ENCODE results near the gene HS3ST1. TPM values are rescaled to one million over a fixed set of nuclear protein-coding genes. Genes with fewer than 3 reads are reported as not detected.

Gene HS3ST1
- total RNA-seq, result 18.7 TPM

GRCh38 chr4:11428231-11428898 lies at the start of gene HS3ST1:
Gene HS3ST1, minus strand, starts transcription at chr4:11428894. Its CDS starts 28,889 bp downstream, at chr4:11400005.
- peak; percentile 21 for ATAC-seq

- ATAC-seq, result no peak
These were observed 47.2 kb upstream of the HS3ST1 start for GRCh38 chr4:11475871-11476270.

- peak; percentile 49 for ATAC-seq
These were observed 45.5 kb upstream of the HS3ST1 start for GRCh38 chr4:11474146-11474545.

GRCh38 chr4:11472535-11472934 lies 43.8 kb upstream of the HS3ST1 start:
- ATAC-seq, result no peak

GRCh38 chr4:11471618-11472017 lies 42.9 kb upstream of the HS3ST1 start:
- ATAC-seq, result peak; percentile 70

- ATAC-seq, result no peak
These were observed 42.4 kb upstream of the HS3ST1 start for GRCh38 chr4:11471046-11471441.

- ATAC-seq, result peak; percentile 73
These were observed 41.8 kb upstream of the HS3ST1 start for GRCh38 chr4:11470438-11471045.

GRCh38 chr4:11469650-11470437 lies 41.1 kb upstream of the HS3ST1 start:
- ATAC-seq, result no peak

- ATAC-seq, result peak; percentile 34
These were observed 40.2 kb upstream of the HS3ST1 start for GRCh38 chr4:11468901-11469300.

GRCh38 chr4:11467931-11468330 lies 39.2 kb upstream of the HS3ST1 start:
- ATAC-seq, result no peak

- no peak for ATAC-seq
These were observed 35.0 kb upstream of the HS3ST1 start for GRCh38 chr4:11463707-11464106.

GRCh38 chr4:11456401-11456800 lies 27.7 kb upstream of the HS3ST1 start:
- ATAC-seq, result no peak

- ATAC-seq, result no peak
These were observed 26.6 kb upstream of the HS3ST1 start for GRCh38 chr4:11455201-11455835.

GRCh38 chr4:11451716-11452115 lies 23.0 kb upstream of the HS3ST1 start:
- ATAC-seq, result peak; percentile 67

GRCh38 chr4:11446155-11446811 lies 17.6 kb upstream of the HS3ST1 start:
- ATAC-seq, result no peak

GRCh38 chr4:11441194-11441556 lies 12.5 kb upstream of the HS3ST1 start:
- ATAC-seq, result no peak

- ATAC-seq, result no peak
These were observed 11.9 kb upstream of the HS3ST1 start for GRCh38 chr4:11440481-11441193.

- no peak for ATAC-seq
These were observed 11.1 kb upstream of the HS3ST1 start for GRCh38 chr4:11439836-11440235.

- peak; percentile 60 for ATAC-seq
These were observed 10.0 kb upstream of the HS3ST1 start for GRCh38 chr4:11438647-11439046.

- ATAC-seq, result peak; percentile 27
These were observed 8.0 kb upstream of the HS3ST1 start for GRCh38 chr4:11436673-11437072.

- ATAC-seq, result no peak
These were observed 7.4 kb upstream of the HS3ST1 start for GRCh38 chr4:11436084-11436483.

- ATAC-seq, result no peak
These were observed 6.9 kb upstream of the HS3ST1 start for GRCh38 chr4:11435557-11435956.

All from esophagus mucosa (tissue), 1 donor.